HG03039 (cell line): ENCODE results near the gene LSAMP.

Source experiments
- ATAC-seq: cut with Tn5 transposase; IDR thresholded peaks from one replicate; pipeline ENCODE4 v1.9.1; 2021; ENCODE audit warnings: mild to moderate bottlenecking, moderate library complexity; ENCODE audit not compliant: unreplicated experiment

Gene LSAMP

DNA sequence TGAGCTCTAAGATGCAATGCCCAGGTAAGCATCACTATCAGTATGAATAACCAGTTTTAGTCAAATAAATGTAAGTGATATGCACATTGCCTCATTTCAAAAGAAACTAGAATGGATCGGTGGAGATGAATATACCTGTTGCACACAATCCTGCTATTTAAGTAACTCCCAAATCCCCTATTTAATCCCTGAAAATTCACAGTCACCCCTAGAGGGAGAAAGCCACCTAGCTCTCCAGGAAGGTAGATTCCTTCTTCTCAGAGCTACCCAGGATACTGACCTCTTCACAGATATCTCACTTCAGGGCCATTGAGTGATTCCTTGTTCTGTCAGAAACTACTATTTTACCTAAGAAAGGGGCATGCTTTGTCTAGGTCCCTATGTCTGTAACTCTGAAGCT is 11.7 kb downstream of the LSAMP start:
- ATAC-seq: no peak

DNA sequence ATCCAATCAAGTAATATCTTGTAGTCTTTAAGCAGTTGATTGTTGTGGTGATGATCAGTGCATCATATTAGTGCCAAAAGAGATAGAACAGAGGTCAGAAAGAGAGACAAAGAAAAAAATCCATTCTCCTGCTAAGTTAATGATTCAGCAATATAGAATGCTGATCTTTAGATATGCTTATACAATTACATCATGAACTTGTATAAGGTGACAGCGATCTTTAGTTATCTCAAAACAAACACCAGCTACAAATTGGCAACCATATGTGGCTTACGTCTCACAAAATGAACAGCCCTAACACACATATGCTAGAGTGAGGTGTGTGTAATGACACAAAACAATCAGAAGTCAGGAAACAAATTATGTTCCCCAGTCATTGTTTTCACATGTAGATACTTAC is 12.5 kb downstream of the LSAMP start:
- ATAC-seq: no peak

DNA sequence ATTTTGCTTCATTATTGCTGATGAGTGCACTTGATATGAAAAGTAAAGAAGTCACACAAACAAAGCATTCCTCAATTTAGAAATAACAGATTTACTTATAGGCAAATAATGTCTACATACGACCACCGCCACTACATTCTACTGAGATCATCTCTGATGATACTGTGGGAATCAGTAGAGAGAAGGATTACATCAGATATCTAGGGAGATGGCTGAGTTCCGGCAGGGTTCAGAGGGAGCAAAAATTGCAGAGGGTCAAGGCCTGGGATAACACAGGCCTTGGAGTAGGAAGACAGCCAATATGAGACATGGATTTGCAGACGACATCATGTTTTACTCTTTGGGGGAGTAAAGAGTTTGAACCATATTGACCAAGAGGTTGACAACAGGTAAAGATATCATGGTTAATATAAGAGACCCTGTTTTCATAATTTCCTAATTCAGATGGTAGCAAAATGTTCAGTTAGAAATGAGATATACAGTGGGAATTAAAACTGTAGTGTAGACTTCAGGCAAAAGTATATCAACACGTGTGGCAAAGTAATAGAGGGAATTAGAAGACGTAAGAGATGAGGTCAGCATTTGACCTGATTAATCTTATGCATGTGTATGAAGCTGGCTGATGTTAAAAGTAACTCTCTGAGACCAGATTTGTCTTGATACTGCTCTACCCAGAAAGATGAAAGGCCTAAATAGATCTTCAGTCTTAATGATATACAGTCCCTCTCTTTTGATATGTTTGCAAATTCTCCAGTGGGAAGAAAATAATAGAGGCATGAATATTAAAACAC is 15.6 kb downstream of the LSAMP start:
- ATAC-seq: no peak

- ATAC-seq: no peak
Measured at GRCh38 chr3:116426036-116426435, 19.3 kb downstream of the LSAMP start.

DNA sequence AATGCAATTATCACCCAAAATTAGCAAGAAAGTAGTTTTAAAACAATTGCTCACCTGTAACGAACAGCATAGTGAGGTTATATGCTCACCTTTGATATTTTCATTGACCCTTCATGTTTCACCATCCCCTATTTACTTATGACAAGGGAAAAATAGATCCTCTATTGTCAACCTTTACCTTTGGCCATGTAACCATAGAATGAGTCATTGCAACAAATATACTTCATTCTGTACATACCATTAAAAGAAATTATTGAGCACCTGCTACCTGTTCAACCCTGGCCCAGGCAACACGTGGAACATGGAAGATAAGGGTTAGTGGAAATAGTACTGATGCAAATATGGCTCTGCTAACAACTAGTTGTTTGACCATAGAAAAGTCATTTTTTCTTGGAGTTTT is 20.2 kb downstream of the LSAMP start:
- ATAC-seq: no peak

- ATAC-seq: no peak
Measured at GRCh38 chr3:116423945-116424344, 21.3 kb downstream of the LSAMP start.

DNA sequence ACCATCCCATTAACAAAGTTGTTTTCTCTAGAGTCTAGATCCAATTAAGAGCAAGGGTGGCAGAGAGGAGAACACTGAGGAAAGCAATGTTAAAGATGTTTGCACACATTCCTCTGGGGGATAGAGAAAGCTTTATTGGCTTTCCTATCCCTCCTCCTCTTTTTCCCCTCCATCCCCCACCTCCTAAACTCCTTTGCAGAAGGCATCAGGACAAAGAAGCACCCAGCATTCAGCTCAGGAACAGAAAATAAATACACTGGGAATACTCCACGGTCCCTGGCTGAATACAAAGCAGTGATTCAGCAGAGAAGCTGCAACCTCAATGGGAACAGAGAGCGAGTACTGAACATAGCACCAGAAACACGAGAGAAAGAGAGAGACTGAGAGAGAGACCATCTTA is 21.9 kb downstream of the LSAMP start:
- ATAC-seq: no peak

DNA sequence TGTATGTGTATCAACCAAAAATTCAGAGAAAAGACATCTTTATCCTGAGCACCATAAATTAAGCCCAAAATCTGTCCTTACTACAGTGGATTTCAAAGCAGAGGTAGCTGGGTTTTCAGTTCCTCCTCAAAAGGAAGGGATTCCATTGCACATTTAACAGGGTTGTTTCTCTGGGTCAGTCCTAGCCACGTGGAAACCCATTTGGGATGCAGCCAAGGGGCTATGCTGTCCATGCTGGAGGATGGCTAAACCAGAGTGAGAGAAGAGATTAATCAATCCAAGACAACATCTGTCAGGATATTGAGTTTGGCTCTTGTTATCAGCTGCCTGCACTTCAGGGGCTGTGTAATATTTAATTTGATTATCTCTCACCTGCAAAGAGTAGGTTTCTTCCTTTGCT is 28.1 kb downstream of the LSAMP start:
- no peak for ATAC-seq

GRCh38 chr3:116413319-116413718 is 32.0 kb downstream of the LSAMP start:
- ATAC-seq: no peak

- ATAC-seq: no peak
Measured at GRCh38 chr3:116408473-116408872, 36.8 kb downstream of the LSAMP start.

DNA sequence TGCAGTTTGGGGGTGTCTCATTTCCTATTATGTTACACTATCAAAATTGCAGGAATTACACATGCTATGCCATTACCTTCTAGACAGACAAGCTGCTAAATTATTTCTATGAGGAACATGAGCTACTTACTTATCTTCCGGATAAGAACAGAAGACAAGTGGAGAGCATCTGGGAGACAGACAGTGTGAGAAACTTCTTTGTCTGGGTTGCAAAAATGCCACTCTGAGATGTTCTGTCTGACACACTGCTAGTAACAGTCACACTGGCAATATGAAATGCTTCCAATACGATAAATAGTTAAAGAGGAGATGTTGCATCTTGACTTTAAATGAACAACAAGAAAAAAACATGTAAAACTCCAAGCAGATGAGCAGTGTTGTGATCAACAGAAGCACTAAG is 40.1 kb downstream of the LSAMP start:
- ATAC-seq: no peak

- ATAC-seq: no peak
Measured at GRCh38 chr3:116399701-116400226, 45.5 kb downstream of the LSAMP start.

GRCh38 chr3:116394365-116394764 is 50.9 kb downstream of the LSAMP start:
- no peak for ATAC-seq

GRCh38 chr3:116393199-116393598 is 52.1 kb downstream of the LSAMP start:
- no peak for ATAC-seq

- no peak for ATAC-seq
Measured at GRCh38 chr3:116392291-116392690, 53.0 kb downstream of the LSAMP start.

GRCh38 chr3:116391296-116392201 is 53.7 kb downstream of the LSAMP start:
- no peak for ATAC-seq

DNA sequence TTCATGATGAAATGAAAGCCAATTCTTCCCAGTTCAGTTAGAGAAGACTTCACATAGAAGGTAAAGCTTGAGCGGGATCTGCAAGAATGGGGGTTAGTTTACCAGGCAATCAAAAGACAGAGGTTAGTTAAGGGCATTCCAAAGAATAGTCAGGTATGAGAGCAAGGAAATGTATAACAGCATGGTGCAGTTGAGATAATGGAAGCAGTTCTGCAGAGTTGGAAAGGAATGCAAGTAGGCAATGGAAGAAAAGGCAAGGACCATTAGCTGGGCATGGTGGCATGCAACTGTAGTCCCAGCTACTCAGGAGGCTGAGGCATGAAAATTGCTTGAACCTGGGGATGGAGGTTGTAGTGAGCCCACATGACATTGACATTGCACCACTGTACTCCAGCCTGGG is 55.0 kb downstream of the LSAMP start:
- no peak for ATAC-seq

- ATAC-seq: no peak
Measured at GRCh38 chr3:116388867-116389385, 56.4 kb downstream of the LSAMP start.

DNA sequence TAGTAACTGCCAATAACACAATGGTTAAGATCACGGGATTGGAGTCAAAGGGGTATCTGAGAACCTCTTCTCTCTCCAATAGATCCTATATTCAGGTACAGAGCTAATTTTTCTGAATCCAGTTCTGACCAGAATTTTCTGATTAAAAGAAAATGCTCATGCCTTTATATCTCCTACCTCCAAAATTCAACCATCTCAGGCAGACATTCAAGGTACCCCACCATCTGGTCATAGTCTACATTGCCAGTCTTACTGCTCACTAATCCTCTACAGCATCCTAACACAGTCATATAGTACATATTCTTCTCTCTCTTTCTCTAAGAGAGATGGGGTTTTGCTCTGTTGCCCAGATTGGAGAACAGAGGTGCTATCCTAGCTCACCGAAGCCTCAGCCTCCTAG is 59.1 kb downstream of the LSAMP start:
- no peak for ATAC-seq

DNA sequence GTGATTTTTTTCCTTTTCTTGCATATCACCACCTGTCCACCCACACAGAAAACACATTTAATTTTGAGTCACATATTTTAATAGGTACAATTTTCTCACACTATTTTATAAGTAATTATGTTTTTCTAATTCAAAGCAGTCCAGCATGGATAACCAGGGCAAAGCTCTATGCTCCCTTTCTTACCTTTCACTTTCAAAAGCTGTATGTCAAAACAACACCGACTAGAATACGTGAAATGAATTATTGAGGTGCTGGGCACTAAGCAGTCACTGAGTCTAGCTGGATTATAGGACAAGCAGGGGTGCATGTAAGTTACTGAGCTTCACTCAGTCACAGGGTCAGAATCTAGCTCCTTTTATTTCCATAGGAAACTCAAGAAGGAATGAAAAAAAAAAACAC is 60.6 kb downstream of the LSAMP start:
- no peak for ATAC-seq

GRCh38 chr3:116378077-116378476 is 67.2 kb downstream of the LSAMP start:
- no peak for ATAC-seq

- no peak for ATAC-seq
Measured at GRCh38 chr3:116374901-116375300, 70.4 kb downstream of the LSAMP start.
